WTC11 (cell line): ENCODE data around the gene TIMM13. TPM values are rescaled to one million over a fixed set of nuclear protein-coding genes. Genes with fewer than 3 reads are reported as not detected.

Source experiments
- ATF1 ChIP-seq: sonication (generic); formaldehyde crosslinking; IDR thresholded peaks from 2 replicates; pipeline ENCODE4 v1.8.1; 2023; ENCODE audit warnings: mild to moderate bottlenecking, moderate library complexity, missing genetic modification reagents
- CBFB ChIP-seq: sonication (generic); formaldehyde crosslinking; IDR thresholded peaks from 2 replicates; pipeline ENCODE4 v1.8.1; 2022; ENCODE audit warnings: mild to moderate bottlenecking, low read depth, missing genetic modification reagents
- CREB1 ChIP-seq: sonication (generic); formaldehyde crosslinking; IDR thresholded peaks from 2 replicates; pipeline ENCODE4 v1.8.0; 2023; ENCODE audit warnings: mild to moderate bottlenecking, missing genetic modification reagents
- ELF4 ChIP-seq: sonication (generic); formaldehyde crosslinking; IDR thresholded peaks from 2 replicates; pipeline ENCODE4 v1.8.1; 2022; ENCODE audit warnings: low read depth, mild to moderate bottlenecking, moderate library complexity, missing genetic modification reagents
- ETV6 ChIP-seq: sonication (generic); formaldehyde crosslinking; IDR thresholded peaks from 2 replicates; pipeline ENCODE4 v1.8.1; 2022; ENCODE audit warnings: mild to moderate bottlenecking, missing genetic modification reagents
- GABPB1 ChIP-seq: sonication (generic); formaldehyde crosslinking; IDR thresholded peaks from 2 replicates; pipeline ENCODE4 v1.8.1; 2023; ENCODE audit warnings: mild to moderate bottlenecking, missing genetic modification reagents
- KAT7 ChIP-seq: sonication (generic); formaldehyde crosslinking; IDR thresholded peaks from 2 replicates; pipeline ENCODE4 v1.8.1; 2023; ENCODE audit warnings: missing genetic modification reagents, mild to moderate bottlenecking, borderline replicate concordance
- MAX ChIP-seq: sonication (generic); formaldehyde crosslinking; IDR thresholded peaks from 2 replicates; pipeline ENCODE4 v1.8.0; 2022; ENCODE audit warnings: mild to moderate bottlenecking, missing genetic modification reagents
- NFE2L1 ChIP-seq: sonication (generic); formaldehyde crosslinking; IDR thresholded peaks from 2 replicates; pipeline ENCODE4 v1.8.1; 2023; ENCODE audit warnings: missing genetic modification reagents
- NFYB ChIP-seq: sonication (generic); formaldehyde crosslinking; conservative IDR thresholded peaks from 2 replicates; pipeline ENCODE4 v1.8.0; 2022; ENCODE audit warnings: low read depth, missing genetic modification reagents
- NR2C2 ChIP-seq: sonication (generic); formaldehyde crosslinking; IDR thresholded peaks from 2 replicates; pipeline ENCODE4 v1.8.0; 2022; ENCODE audit warnings: mild to moderate bottlenecking, missing genetic modification reagents
- NR3C1 ChIP-seq: sonication (generic); formaldehyde crosslinking; conservative IDR thresholded peaks from 2 replicates; pipeline ENCODE4 v1.8.1; 2023; ENCODE audit warnings: low read depth, mild to moderate bottlenecking, missing genetic modification reagents
- RELA ChIP-seq: sonication (generic); formaldehyde crosslinking; IDR thresholded peaks from 2 replicates; pipeline ENCODE4 v1.8.1; 2022; ENCODE audit warnings: missing genetic modification reagents, mild to moderate bottlenecking, borderline replicate concordance
- RORB ChIP-seq: fragments of 250-450 bp; sonication (Bioruptor Pico); IDR thresholded peaks from 2 replicates; pipeline ENCODE4 v1.9.0; 2021; ENCODE audit warnings: mild to moderate bottlenecking
- SMAD4 ChIP-seq: sonication (generic); formaldehyde crosslinking; IDR thresholded peaks from 2 replicates; pipeline ENCODE4 v1.8.0; 2022; ENCODE audit warnings: mild to moderate bottlenecking, missing genetic modification reagents
- TEAD1 ChIP-seq: sonication (generic); formaldehyde crosslinking; IDR thresholded peaks from 2 replicates; pipeline ENCODE4 v1.8.0; 2022; ENCODE audit warnings: mild to moderate bottlenecking, missing genetic modification reagents
- TEAD4 ChIP-seq: sonication (generic); formaldehyde crosslinking; IDR thresholded peaks from 2 replicates; pipeline ENCODE4 v1.8.0; 2022; ENCODE audit warnings: mild to moderate bottlenecking, missing genetic modification reagents
- USF2 ChIP-seq: sonication (generic); formaldehyde crosslinking; IDR thresholded peaks from 2 replicates; pipeline ENCODE4 v1.8.1; 2023; ENCODE audit warnings: mild to moderate bottlenecking, missing genetic modification reagents, moderate library complexity
- ZNF317 ChIP-seq: sonication (generic); formaldehyde crosslinking; IDR thresholded peaks from 2 replicates; pipeline ENCODE4 v1.8.1; 2023; ENCODE audit warnings: low read depth, mild to moderate bottlenecking, moderate library complexity, missing genetic modification reagents, borderline replicate concordance
- ZNF396 ChIP-seq: fragments of 250-450 bp; sonication (Bioruptor Pico); IDR thresholded peaks from 2 replicates; pipeline ENCODE4 v1.8.0; 2021; ENCODE audit warnings: mild to moderate bottlenecking, moderate library complexity, borderline replicate concordance
- ZNF423 ChIP-seq: fragments of 250-450 bp; sonication (Bioruptor Pico); IDR thresholded peaks from 2 replicates; pipeline ENCODE4 v2.1.2; 2022; ENCODE audit warnings: mild to moderate bottlenecking, moderate library complexity
- ZNF512 ChIP-seq: sonication (generic); formaldehyde crosslinking; IDR thresholded peaks from 2 replicates; pipeline ENCODE4 v1.8.1; 2022; ENCODE audit warnings: missing genetic modification reagents, borderline replicate concordance
- total RNA-seq: library from RNA; stranded (reverse); gene quantifications from 3 replicates; pipeline ENCODE4 v1.2.3, GENCODE V29; 2021
- TF ChIP-seq, protein P1 (sequence below): sonication (generic); formaldehyde crosslinking; IDR thresholded peaks from 2 replicates; pipeline ENCODE4 v1.8.1; 2023; ENCODE audit warnings: mild to moderate bottlenecking, missing genetic modification reagents
- TF ChIP-seq, protein P2 (sequence below): sonication (generic); formaldehyde crosslinking; IDR thresholded peaks from 2 replicates; pipeline ENCODE4 v1.8.0; 2023; ENCODE audit warnings: mild to moderate bottlenecking, missing genetic modification reagents
- TF ChIP-seq, protein P3 (sequence below): sonication (generic); formaldehyde crosslinking; IDR thresholded peaks from 2 replicates; pipeline ENCODE4 v1.8.1; 2023; ENCODE audit warnings: mild to moderate bottlenecking, missing genetic modification reagents, moderate library complexity
- TF ChIP-seq, protein P4 (sequence below): sonication (generic); formaldehyde crosslinking; IDR thresholded peaks from 2 replicates; pipeline ENCODE4 v1.8.0; 2023; ENCODE audit warnings: missing genetic modification reagents
- TF ChIP-seq, protein P5 (sequence below): sonication (generic); formaldehyde crosslinking; conservative IDR thresholded peaks from 2 replicates; pipeline ENCODE4 v1.8.1; 2022; ENCODE audit warnings: mild to moderate bottlenecking, missing genetic modification reagents
- TF ChIP-seq, protein P6 (sequence below): sonication (generic); formaldehyde crosslinking; IDR thresholded peaks from 2 replicates; pipeline ENCODE4 v1.8.1; 2023; ENCODE audit warnings: mild to moderate bottlenecking, missing genetic modification reagents
- TF ChIP-seq, protein P7 (sequence below): fragments of 250-450 bp; sonication (Bioruptor Pico); IDR thresholded peaks from 2 replicates; pipeline ENCODE4 v1.9.0; 2021; ENCODE audit warnings: mild to moderate bottlenecking

TIMM13 gene
- total RNA-seq, 1 experiment from 2014 or later: 342 TPM

- TF ChIP-seq, protein P1, sequence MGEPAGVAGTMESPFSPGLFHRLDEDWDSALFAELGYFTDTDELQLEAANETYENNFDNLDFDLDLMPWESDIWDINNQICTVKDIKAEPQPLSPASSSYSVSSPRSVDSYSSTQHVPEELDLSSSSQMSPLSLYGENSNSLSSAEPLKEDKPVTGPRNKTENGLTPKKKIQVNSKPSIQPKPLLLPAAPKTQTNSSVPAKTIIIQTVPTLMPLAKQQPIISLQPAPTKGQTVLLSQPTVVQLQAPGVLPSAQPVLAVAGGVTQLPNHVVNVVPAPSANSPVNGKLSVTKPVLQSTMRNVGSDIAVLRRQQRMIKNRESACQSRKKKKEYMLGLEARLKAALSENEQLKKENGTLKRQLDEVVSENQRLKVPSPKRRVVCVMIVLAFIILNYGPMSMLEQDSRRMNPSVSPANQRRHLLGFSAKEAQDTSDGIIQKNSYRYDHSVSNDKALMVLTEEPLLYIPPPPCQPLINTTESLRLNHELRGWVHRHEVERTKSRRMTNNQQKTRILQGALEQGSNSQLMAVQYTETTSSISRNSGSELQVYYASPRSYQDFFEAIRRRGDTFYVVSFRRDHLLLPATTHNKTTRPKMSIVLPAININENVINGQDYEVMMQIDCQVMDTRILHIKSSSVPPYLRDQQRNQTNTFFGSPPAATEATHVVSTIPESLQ (CRISPR knock-in tag): no peak
- TF ChIP-seq NFE2L1 (no peak), ZNF512 (CRISPR knock-in tag) (no peak), ATF1 (CRISPR knock-in tag) (no peak), CBFB (CRISPR knock-in tag) (no peak), NFYB (peak; percentile 64), NR3C1 (no peak), ETV6 (CRISPR knock-in tag) (no peak), ZNF317 (CRISPR knock-in tag) (no peak), TEAD1 (peak; percentile 83), USF2 (CRISPR knock-in tag) (peak; percentile 64), MAX (CRISPR knock-in tag) (peak; percentile 56; the same call in 1 of the 2 replicates), TEAD4 (CRISPR knock-in tag) (peak; percentile 47; the same call in 1 of the 2 replicates), CREB1 (CRISPR knock-in tag) (no peak), NR2C2 (CRISPR knock-in tag) (no peak), ZNF396 (CRISPR knock-in tag) (no peak), KAT7 (CRISPR knock-in tag) (no peak), RORB (CRISPR knock-in tag) (peak; percentile 70; the same call in 1 of the 2 replicates), SMAD4 (CRISPR knock-in tag) (no peak), ELF4 (CRISPR knock-in tag) (no peak), RELA (CRISPR knock-in tag) (no peak), GABPB1 (CRISPR knock-in tag) (peak; percentile 41), ZNF423 (CRISPR knock-in tag) (no peak)
- TF ChIP-seq, protein P2, sequence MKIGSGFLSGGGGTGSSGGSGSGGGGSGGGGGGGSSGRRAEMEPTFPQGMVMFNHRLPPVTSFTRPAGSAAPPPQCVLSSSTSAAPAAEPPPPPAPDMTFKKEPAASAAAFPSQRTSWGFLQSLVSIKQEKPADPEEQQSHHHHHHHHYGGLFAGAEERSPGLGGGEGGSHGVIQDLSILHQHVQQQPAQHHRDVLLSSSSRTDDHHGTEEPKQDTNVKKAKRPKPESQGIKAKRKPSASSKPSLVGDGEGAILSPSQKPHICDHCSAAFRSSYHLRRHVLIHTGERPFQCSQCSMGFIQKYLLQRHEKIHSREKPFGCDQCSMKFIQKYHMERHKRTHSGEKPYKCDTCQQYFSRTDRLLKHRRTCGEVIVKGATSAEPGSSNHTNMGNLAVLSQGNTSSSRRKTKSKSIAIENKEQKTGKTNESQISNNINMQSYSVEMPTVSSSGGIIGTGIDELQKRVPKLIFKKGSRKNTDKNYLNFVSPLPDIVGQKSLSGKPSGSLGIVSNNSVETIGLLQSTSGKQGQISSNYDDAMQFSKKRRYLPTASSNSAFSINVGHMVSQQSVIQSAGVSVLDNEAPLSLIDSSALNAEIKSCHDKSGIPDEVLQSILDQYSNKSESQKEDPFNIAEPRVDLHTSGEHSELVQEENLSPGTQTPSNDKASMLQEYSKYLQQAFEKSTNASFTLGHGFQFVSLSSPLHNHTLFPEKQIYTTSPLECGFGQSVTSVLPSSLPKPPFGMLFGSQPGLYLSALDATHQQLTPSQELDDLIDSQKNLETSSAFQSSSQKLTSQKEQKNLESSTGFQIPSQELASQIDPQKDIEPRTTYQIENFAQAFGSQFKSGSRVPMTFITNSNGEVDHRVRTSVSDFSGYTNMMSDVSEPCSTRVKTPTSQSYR: no peak
- TF ChIP-seq, protein P3, sequence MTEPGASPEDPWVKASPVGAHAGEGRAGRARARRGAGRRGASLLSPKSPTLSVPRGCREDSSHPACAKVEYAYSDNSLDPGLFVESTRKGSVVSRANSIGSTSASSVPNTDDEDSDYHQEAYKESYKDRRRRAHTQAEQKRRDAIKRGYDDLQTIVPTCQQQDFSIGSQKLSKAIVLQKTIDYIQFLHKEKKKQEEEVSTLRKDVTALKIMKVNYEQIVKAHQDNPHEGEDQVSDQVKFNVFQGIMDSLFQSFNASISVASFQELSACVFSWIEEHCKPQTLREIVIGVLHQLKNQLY: no peak
- TF ChIP-seq, protein P4, sequence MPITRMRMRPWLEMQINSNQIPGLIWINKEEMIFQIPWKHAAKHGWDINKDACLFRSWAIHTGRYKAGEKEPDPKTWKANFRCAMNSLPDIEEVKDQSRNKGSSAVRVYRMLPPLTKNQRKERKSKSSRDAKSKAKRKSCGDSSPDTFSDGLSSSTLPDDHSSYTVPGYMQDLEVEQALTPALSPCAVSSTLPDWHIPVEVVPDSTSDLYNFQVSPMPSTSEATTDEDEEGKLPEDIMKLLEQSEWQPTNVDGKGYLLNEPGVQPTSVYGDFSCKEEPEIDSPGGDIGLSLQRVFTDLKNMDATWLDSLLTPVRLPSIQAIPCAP: no peak; the same call in 1 of the 2 replicates
- TF ChIP-seq, protein P5, sequence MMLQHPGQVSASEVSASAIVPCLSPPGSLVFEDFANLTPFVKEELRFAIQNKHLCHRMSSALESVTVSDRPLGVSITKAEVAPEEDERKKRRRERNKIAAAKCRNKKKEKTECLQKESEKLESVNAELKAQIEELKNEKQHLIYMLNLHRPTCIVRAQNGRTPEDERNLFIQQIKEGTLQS: no peak
- TF ChIP-seq, protein P6, sequence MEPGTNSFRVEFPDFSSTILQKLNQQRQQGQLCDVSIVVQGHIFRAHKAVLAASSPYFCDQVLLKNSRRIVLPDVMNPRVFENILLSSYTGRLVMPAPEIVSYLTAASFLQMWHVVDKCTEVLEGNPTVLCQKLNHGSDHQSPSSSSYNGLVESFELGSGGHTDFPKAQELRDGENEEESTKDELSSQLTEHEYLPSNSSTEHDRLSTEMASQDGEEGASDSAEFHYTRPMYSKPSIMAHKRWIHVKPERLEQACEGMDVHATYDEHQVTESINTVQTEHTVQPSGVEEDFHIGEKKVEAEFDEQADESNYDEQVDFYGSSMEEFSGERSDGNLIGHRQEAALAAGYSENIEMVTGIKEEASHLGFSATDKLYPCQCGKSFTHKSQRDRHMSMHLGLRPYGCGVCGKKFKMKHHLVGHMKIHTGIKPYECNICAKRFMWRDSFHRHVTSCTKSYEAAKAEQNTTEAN (CRISPR knock-in tag): no peak
- TF ChIP-seq, protein P7, sequence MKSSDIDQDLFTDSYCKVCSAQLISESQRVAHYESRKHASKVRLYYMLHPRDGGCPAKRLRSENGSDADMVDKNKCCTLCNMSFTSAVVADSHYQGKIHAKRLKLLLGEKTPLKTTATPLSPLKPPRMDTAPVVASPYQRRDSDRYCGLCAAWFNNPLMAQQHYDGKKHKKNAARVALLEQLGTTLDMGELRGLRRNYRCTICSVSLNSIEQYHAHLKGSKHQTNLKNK: peak; percentile 69; the same call in 1 of the 2 replicates
Observed at GRCh38 chr19:2475702-2476450, 48.5 kb upstream of the TIMM13 start, which contains the start of gene GADD45B (continued).
